ENCODE measurements around the gene PRKCE. TPM values are rescaled to one million over a fixed set of nuclear protein-coding genes. Genes with fewer than 3 reads are reported as not detected.

The PRKCE gene
- total RNA-seq, 1 donor from 2014 or later = 12.0 TPM

GRCh38 chr2:45782436-45782835 is 131.0 kb downstream of the PRKCE start:
- Mint-ChIP-seq H3K36me3 (ENCODE audit: low read depth) (no peaks in the 10 kb centered on the region), H3K9me3 (ENCODE audit: low read depth) (no peaks in the 10 kb centered on the region), H3K4me1 (ENCODE audit: low read depth) (no peaks in the 10 kb centered on the region), H3K27ac (ENCODE audit: unreplicated experiment) (no peak overlapping the region), H3K27me3 (ENCODE audit: low read depth) (no peaks in the 10 kb centered on the region), H3K4me3 (ENCODE audit: unreplicated experiment) (no peak overlapping the region)
- no peak for TF ChIP-seq CTCF (IDR thresholded peaks at IDR 0.05)
- DNase-seq (ENCODE audit: low spot score) = no peak

- no peaks in the 10 kb centered on the region for H3K36me3 Mint-ChIP-seq (ENCODE audit: low read depth)
- no peaks in the 10 kb centered on the region for H3K4me1 Mint-ChIP-seq (ENCODE audit: low read depth)
- H3K4me3 Mint-ChIP-seq (ENCODE audit: unreplicated experiment) = no peak overlapping the region
- no peak for TF ChIP-seq CTCF (IDR thresholded peaks at IDR 0.05)
- no peak overlapping the region for H3K27ac Mint-ChIP-seq (ENCODE audit: unreplicated experiment)
- no peaks in the 10 kb centered on the region for H3K9me3 Mint-ChIP-seq (ENCODE audit: low read depth)
- no peak for DNase-seq (ENCODE audit: low spot score)
- H3K27me3 Mint-ChIP-seq (ENCODE audit: low read depth) = no peaks in the 10 kb centered on the region
Measured at GRCh38 chr2:45782986-45783385, 131.5 kb downstream of the PRKCE start.

- Mint-ChIP-seq H3K27me3 (ENCODE audit: low read depth) (no peaks in the 10 kb centered on the region), H3K4me3 (ENCODE audit: unreplicated experiment) (no peak overlapping the region), H3K9me3 (ENCODE audit: low read depth) (no peaks in the 10 kb centered on the region), H3K27ac (ENCODE audit: unreplicated experiment) (no peak overlapping the region), H3K36me3 (ENCODE audit: low read depth) (no peaks in the 10 kb centered on the region), H3K4me1 (ENCODE audit: low read depth) (no peaks in the 10 kb centered on the region)
- no peak for TF ChIP-seq CTCF (IDR thresholded peaks at IDR 0.05)
- no peak for DNase-seq (ENCODE audit: low spot score)
Measured at GRCh38 chr2:45786030-45786835, 134.8 kb downstream of the PRKCE start.

GRCh38 chr2:45786836-45787357 is 135.4 kb downstream of the PRKCE start:
- H3K9me3 Mint-ChIP-seq (ENCODE audit: low read depth) = no peaks in the 10 kb centered on the region
- no peak overlapping the region for H3K4me3 Mint-ChIP-seq (ENCODE audit: unreplicated experiment)
- no peaks in the 10 kb centered on the region for H3K36me3 Mint-ChIP-seq (ENCODE audit: low read depth)
- DNase-seq (ENCODE audit: low spot score) = no peak
- H3K27ac Mint-ChIP-seq (ENCODE audit: unreplicated experiment) = no peak overlapping the region
- H3K4me1 Mint-ChIP-seq (ENCODE audit: low read depth) = no peaks in the 10 kb centered on the region
- no peaks in the 10 kb centered on the region for H3K27me3 Mint-ChIP-seq (ENCODE audit: low read depth)
- no peak for TF ChIP-seq CTCF (IDR thresholded peaks at IDR 0.05)

- no peak for DNase-seq (ENCODE audit: low spot score)
- TF ChIP-seq CTCF (IDR thresholded peaks at IDR 0.05) = no peak
- Mint-ChIP-seq H3K27me3 (ENCODE audit: low read depth) (no peaks in the 10 kb centered on the region), H3K4me1 (ENCODE audit: low read depth) (no peaks in the 10 kb centered on the region), H3K4me3 (ENCODE audit: unreplicated experiment) (no peak overlapping the region), H3K36me3 (ENCODE audit: low read depth) (no peaks in the 10 kb centered on the region), H3K9me3 (ENCODE audit: low read depth) (no peaks in the 10 kb centered on the region), H3K27ac (ENCODE audit: unreplicated experiment) (no peak overlapping the region)
Measured at GRCh38 chr2:45788401-45788800, 136.9 kb downstream of the PRKCE start.
